ENCODE results near the gene VIPR2.
"Not testable (repeated sequence)": the region's sequence is repeated elsewhere in the genome, so short reads cannot be mapped to it uniquely, and the experiment has no call there.

The VIPR2 gene

GRCh38 chr7:159144758-159145489 is at the start of gene VIPR2:
VIPR2 (minus strand) TSS chr7:159144867; CDS start chr7:159144771, 96 bp downstream.
- Histone ChIP-seq H3K9ac (ENCODE audit: low read depth, low read length) (0 out of 2 replicates have a peak within 1 kb of the TSS, but pooled peaks have one; percentile 2), H3K4me3 (ENCODE audit: low read depth, low read length) (peak within 1 kb of the TSS; percentile 70), H3K27me3 (ENCODE audit: control insufficient read depth, insufficient read depth, low read length) (peaks cover 45% of the 10 kb centered on the region), H3K27ac (ENCODE audit: low read depth, low read length) (no peak within 1 kb of the TSS), H3K36me3 (ENCODE audit: control insufficient read depth, insufficient read depth, low read length) (no peaks in the 10 kb centered on the region), H3K9me3 (ENCODE audit: control insufficient read depth, insufficient read depth, low read length) (no peaks in the 10 kb centered on the region), H3K4me1 (ENCODE audit: control insufficient read depth, insufficient read depth, low read length) (peaks cover 51% of the 10 kb centered on the region)

- H3K9me3 ChIP-seq (ENCODE audit: control insufficient read depth, insufficient read depth, low read length), result peaks cover 85% of the 10 kb centered on the region
- H3K4me3 ChIP-seq (ENCODE audit: low read depth, low read length), result no peak overlapping the region
- H3K27me3 ChIP-seq (ENCODE audit: control insufficient read depth, insufficient read depth, low read length), result no peaks in the 10 kb centered on the region
- H3K4me1 ChIP-seq (ENCODE audit: control insufficient read depth, insufficient read depth, low read length), result no peaks in the 10 kb centered on the region
- no peak overlapping the region for H3K9ac ChIP-seq (ENCODE audit: low read depth, low read length)
- no peak overlapping the region for H3K27ac ChIP-seq (ENCODE audit: low read depth, low read length)
- H3K36me3 ChIP-seq (ENCODE audit: control insufficient read depth, insufficient read depth, low read length), result no peaks in the 10 kb centered on the region
Observed at GRCh38 chr7:159193543-159194090, 49.0 kb upstream of the VIPR2 start.

GRCh38 chr7:159192725-159193453 is 48.2 kb upstream of the VIPR2 start:
- Histone ChIP-seq H3K27ac (ENCODE audit: low read depth, low read length) (no peak overlapping the region), H3K36me3 (ENCODE audit: control insufficient read depth, insufficient read depth, low read length) (no peaks in the 10 kb centered on the region), H3K4me3 (ENCODE audit: low read depth, low read length) (no peak overlapping the region), H3K27me3 (ENCODE audit: control insufficient read depth, insufficient read depth, low read length) (no peaks in the 10 kb centered on the region), H3K4me1 (ENCODE audit: control insufficient read depth, insufficient read depth, low read length) (no peaks in the 10 kb centered on the region), H3K9ac (ENCODE audit: low read depth, low read length) (no peak overlapping the region), H3K9me3 (ENCODE audit: control insufficient read depth, insufficient read depth, low read length) (peaks cover 85% of the 10 kb centered on the region)

- Histone ChIP-seq H3K9me3 (ENCODE audit: control insufficient read depth, insufficient read depth, low read length) (peaks cover 84% of the 10 kb centered on the region), H3K4me1 (ENCODE audit: control insufficient read depth, insufficient read depth, low read length) (no peaks in the 10 kb centered on the region), H3K36me3 (ENCODE audit: control insufficient read depth, insufficient read depth, low read length) (no peaks in the 10 kb centered on the region), H3K4me3 (ENCODE audit: low read depth, low read length) (no peak overlapping the region), H3K27ac (ENCODE audit: low read depth, low read length) (no peak overlapping the region), H3K9ac (ENCODE audit: low read depth, low read length) (no peak overlapping the region), H3K27me3 (ENCODE audit: control insufficient read depth, insufficient read depth, low read length) (no peaks in the 10 kb centered on the region)
Observed at GRCh38 chr7:159192013-159192412, 47.3 kb upstream of the VIPR2 start.

GRCh38 chr7:159191236-159191635 is 46.6 kb upstream of the VIPR2 start:
- Histone ChIP-seq H3K9me3 (ENCODE audit: control insufficient read depth, insufficient read depth, low read length) (peaks cover 81% of the 10 kb centered on the region), H3K4me3 (ENCODE audit: low read depth, low read length) (no peak overlapping the region), H3K4me1 (ENCODE audit: control insufficient read depth, insufficient read depth, low read length) (no peaks in the 10 kb centered on the region), H3K27me3 (ENCODE audit: control insufficient read depth, insufficient read depth, low read length) (no peaks in the 10 kb centered on the region), H3K9ac (ENCODE audit: low read depth, low read length) (no peak overlapping the region), H3K36me3 (ENCODE audit: control insufficient read depth, insufficient read depth, low read length) (no peaks in the 10 kb centered on the region), H3K27ac (ENCODE audit: low read depth, low read length) (no peak overlapping the region)

GRCh38 chr7:159188011-159188410 is 43.3 kb upstream of the VIPR2 start:
- Histone ChIP-seq H3K27me3 (ENCODE audit: control insufficient read depth, insufficient read depth, low read length) (no peaks in the 10 kb centered on the region), H3K9ac (ENCODE audit: low read depth, low read length) (no peak overlapping the region), H3K9me3 (ENCODE audit: control insufficient read depth, insufficient read depth, low read length) (peaks cover 79% of the 10 kb centered on the region), H3K4me1 (ENCODE audit: control insufficient read depth, insufficient read depth, low read length) (no peaks in the 10 kb centered on the region), H3K36me3 (ENCODE audit: control insufficient read depth, insufficient read depth, low read length) (no peaks in the 10 kb centered on the region), H3K27ac (ENCODE audit: low read depth, low read length) (no peak overlapping the region), H3K4me3 (ENCODE audit: low read depth, low read length) (no peak overlapping the region)

- Histone ChIP-seq H3K4me1 (ENCODE audit: control insufficient read depth, insufficient read depth, low read length) (no peaks in the 10 kb centered on the region), H3K9ac (ENCODE audit: low read depth, low read length) (no peak overlapping the region), H3K27ac (ENCODE audit: low read depth, low read length) (no peak overlapping the region), H3K27me3 (ENCODE audit: control insufficient read depth, insufficient read depth, low read length) (no peaks in the 10 kb centered on the region), H3K9me3 (ENCODE audit: control insufficient read depth, insufficient read depth, low read length) (peaks cover 89% of the 10 kb centered on the region), H3K4me3 (ENCODE audit: low read depth, low read length) (no peak overlapping the region), H3K36me3 (ENCODE audit: control insufficient read depth, insufficient read depth, low read length) (no peaks in the 10 kb centered on the region)
Observed at GRCh38 chr7:159179241-159179640, 34.6 kb upstream of the VIPR2 start.

GRCh38 chr7:159177284-159177953 is 32.8 kb upstream of the VIPR2 start:
- Histone ChIP-seq H3K9ac (ENCODE audit: low read depth, low read length) (no peak overlapping the region), H3K36me3 (ENCODE audit: control insufficient read depth, insufficient read depth, low read length) (no peaks in the 10 kb centered on the region), H3K9me3 (ENCODE audit: control insufficient read depth, insufficient read depth, low read length) (peaks cover 88% of the 10 kb centered on the region), H3K4me1 (ENCODE audit: control insufficient read depth, insufficient read depth, low read length) (no peaks in the 10 kb centered on the region), H3K4me3 (ENCODE audit: low read depth, low read length) (no peak overlapping the region), H3K27me3 (ENCODE audit: control insufficient read depth, insufficient read depth, low read length) (no peaks in the 10 kb centered on the region), H3K27ac (ENCODE audit: low read depth, low read length) (no peak overlapping the region)

GRCh38 chr7:159175792-159176191 is 31.1 kb upstream of the VIPR2 start:
- peaks cover 83% of the 10 kb centered on the region for H3K9me3 ChIP-seq (ENCODE audit: control insufficient read depth, insufficient read depth, low read length)
- no peak overlapping the region for H3K27ac ChIP-seq (ENCODE audit: low read depth, low read length)
- no peaks in the 10 kb centered on the region for H3K27me3 ChIP-seq (ENCODE audit: control insufficient read depth, insufficient read depth, low read length)
- no peaks in the 10 kb centered on the region for H3K4me1 ChIP-seq (ENCODE audit: control insufficient read depth, insufficient read depth, low read length)
- no peak overlapping the region for H3K4me3 ChIP-seq (ENCODE audit: low read depth, low read length)
- H3K9ac ChIP-seq (ENCODE audit: low read depth, low read length), result no peak overlapping the region
- H3K36me3 ChIP-seq (ENCODE audit: control insufficient read depth, insufficient read depth, low read length), result no peaks in the 10 kb centered on the region

GRCh38 chr7:159175100-159175499 is 30.4 kb upstream of the VIPR2 start:
- not testable (repeated sequence) for H3K9ac ChIP-seq (ENCODE audit: low read depth, low read length); H3K27me3 ChIP-seq (ENCODE audit: control insufficient read depth, insufficient read depth, low read length); H3K27ac ChIP-seq (ENCODE audit: low read depth, low read length); H3K4me1 ChIP-seq (ENCODE audit: control insufficient read depth, insufficient read depth, low read length); H3K36me3 ChIP-seq (ENCODE audit: control insufficient read depth, insufficient read depth, low read length); H3K4me3 ChIP-seq (ENCODE audit: low read depth, low read length)
- peaks cover 83% of the 10 kb centered on the region for H3K9me3 ChIP-seq (ENCODE audit: control insufficient read depth, insufficient read depth, low read length)

- Histone ChIP-seq H3K27ac (ENCODE audit: low read depth, low read length) (no peak overlapping the region), H3K4me1 (ENCODE audit: control insufficient read depth, insufficient read depth, low read length) (no peaks in the 10 kb centered on the region), H3K27me3 (ENCODE audit: control insufficient read depth, insufficient read depth, low read length) (no peaks in the 10 kb centered on the region), H3K36me3 (ENCODE audit: control insufficient read depth, insufficient read depth, low read length) (no peaks in the 10 kb centered on the region), H3K9me3 (ENCODE audit: control insufficient read depth, insufficient read depth, low read length) (peaks cover 80% of the 10 kb centered on the region), H3K9ac (ENCODE audit: low read depth, low read length) (no peak overlapping the region), H3K4me3 (ENCODE audit: low read depth, low read length) (no peak overlapping the region)
Observed at GRCh38 chr7:159172400-159172799, 27.7 kb upstream of the VIPR2 start.

All from HUES48 (cell line).